Measurements from ENCODE around the gene RPA1. TPM values are rescaled to one million over a fixed set of nuclear protein-coding genes. Genes with fewer than 3 reads are reported as not detected.
A peak's percentile ranks its signal among the peaks of the same experiment; 100 is the strongest.

Gene RPA1
- total and polyA plus RNA-seq, 9 of the 15 experiments (the other 6 are each of a cell fraction or from before 2014, with no cell fraction given), result 25.2 to 125 (median 47.4) TPM

DNA sequence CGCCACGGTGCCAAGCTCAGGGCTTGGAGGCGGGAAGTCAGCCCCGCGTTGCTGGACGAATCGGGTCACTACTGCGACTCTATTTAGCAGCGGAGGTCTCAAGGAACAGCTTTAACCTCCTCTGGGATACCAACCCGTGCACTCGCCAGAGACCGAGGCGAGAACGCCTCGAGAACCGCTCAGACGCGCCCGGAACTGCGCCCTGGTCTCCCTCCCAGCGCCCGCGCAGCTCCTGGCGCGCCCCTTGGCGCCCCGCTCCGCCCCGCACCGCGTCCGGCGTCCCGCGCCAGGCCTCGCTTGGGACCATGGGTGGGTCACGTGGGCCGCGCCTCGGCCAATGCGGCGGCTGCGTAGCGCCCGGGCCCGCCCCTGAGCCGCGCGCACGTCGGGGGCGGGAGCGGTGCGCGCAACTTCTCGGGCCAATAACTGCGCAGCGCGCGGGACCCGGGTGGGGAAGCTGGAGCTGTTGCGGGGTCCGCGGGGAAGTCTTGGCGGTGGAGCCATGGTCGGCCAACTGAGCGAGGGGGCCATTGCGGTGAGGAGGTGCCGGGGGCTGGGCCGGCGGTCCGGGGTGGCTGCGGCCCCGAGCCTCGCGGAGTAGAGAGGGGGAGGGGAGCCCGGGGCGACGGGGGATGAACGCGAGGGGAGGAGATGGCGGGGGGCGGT lies at the start of gene RPA1, which contains the start of gene SMYD4 (continued):
- TF ChIP-seq, protein P1, sequence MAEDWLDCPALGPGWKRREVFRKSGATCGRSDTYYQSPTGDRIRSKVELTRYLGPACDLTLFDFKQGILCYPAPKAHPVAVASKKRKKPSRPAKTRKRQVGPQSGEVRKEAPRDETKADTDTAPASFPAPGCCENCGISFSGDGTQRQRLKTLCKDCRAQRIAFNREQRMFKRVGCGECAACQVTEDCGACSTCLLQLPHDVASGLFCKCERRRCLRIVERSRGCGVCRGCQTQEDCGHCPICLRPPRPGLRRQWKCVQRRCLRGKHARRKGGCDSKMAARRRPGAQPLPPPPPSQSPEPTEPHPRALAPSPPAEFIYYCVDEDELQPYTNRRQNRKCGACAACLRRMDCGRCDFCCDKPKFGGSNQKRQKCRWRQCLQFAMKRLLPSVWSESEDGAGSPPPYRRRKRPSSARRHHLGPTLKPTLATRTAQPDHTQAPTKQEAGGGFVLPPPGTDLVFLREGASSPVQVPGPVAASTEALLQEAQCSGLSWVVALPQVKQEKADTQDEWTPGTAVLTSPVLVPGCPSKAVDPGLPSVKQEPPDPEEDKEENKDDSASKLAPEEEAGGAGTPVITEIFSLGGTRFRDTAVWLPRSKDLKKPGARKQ (CRISPR knock-in tag; IDR thresholded peaks at IDR 0.05), result no peak
- TF ChIP-seq BRCA1 (IDR thresholded peaks at IDR 0.05) (no peak), BRCA1 (CRISPR knock-in tag; IDR thresholded peaks at IDR 0.05) (no peak), HIVEP1 (CRISPR knock-in tag; IDR thresholded peaks at IDR 0.05) (no peak), MAFG (tag; conservative IDR thresholded peaks at IDR 0.05) (no peak), ZBTB7A (IDR thresholded peaks at IDR 0.05; ENCODE audit: borderline replicate concordance, control insufficient read depth, low read depth, low read length) (peak; percentile 50; the same call in 1 of the 2 replicates), NCOA2 (IDR thresholded peaks at IDR 0.05; ENCODE audit: partially characterized antibody in 2 of 2) (no peak), RB1 (IDR thresholded peaks at IDR 0.05; ENCODE audit: low read depth) (peak; percentile 94), STAT5B (CRISPR knock-in tag; IDR thresholded peaks at IDR 0.05) (no peak), MYC (IDR thresholded peaks at IDR 0.05; ENCODE audit: low read depth, low read length) (peak; percentile 46; the same call in 1 of the 2 replicates), MYC (CRISPR knock-in tag; IDR thresholded peaks at IDR 0.05; ENCODE audit: borderline replicate concordance, low read depth) (no peak), HDAC8 (tag; IDR thresholded peaks at IDR 0.05) (no peak), NCOA4 (IDR thresholded peaks at IDR 0.05; ENCODE audit: partially characterized antibody) (no peak), CBX5 (IDR thresholded peaks at IDR 0.05; ENCODE audit: borderline replicate concordance, low read depth) (no peak), YY1 (IDR thresholded peaks at IDR 0.05; ENCODE audit: borderline replicate concordance in 1 of 3, control insufficient read depth in 1 of 3, extremely low read depth in 1 of 3, insufficient read depth in 3 of 3, insufficient read length in 1 of 3, insufficient replicate concordance in 2 of 3, low read depth in 1 of 3, low read length in 2 of 3) (peak in 2 of 3 experiments; percentile 23 to 46), ZNF584 (CRISPR knock-in tag; IDR thresholded peaks at IDR 0.05; ENCODE audit: low read depth) (no peak)
- TF ChIP-seq, protein P2, sequence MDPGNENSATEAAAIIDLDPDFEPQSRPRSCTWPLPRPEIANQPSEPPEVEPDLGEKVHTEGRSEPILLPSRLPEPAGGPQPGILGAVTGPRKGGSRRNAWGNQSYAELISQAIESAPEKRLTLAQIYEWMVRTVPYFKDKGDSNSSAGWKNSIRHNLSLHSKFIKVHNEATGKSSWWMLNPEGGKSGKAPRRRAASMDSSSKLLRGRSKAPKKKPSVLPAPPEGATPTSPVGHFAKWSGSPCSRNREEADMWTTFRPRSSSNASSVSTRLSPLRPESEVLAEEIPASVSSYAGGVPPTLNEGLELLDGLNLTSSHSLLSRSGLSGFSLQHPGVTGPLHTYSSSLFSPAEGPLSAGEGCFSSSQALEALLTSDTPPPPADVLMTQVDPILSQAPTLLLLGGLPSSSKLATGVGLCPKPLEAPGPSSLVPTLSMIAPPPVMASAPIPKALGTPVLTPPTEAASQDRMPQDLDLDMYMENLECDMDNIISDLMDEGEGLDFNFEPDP (CRISPR knock-in tag; IDR thresholded peaks at IDR 0.05), result no peak
- TF ChIP-seq, protein P3, sequence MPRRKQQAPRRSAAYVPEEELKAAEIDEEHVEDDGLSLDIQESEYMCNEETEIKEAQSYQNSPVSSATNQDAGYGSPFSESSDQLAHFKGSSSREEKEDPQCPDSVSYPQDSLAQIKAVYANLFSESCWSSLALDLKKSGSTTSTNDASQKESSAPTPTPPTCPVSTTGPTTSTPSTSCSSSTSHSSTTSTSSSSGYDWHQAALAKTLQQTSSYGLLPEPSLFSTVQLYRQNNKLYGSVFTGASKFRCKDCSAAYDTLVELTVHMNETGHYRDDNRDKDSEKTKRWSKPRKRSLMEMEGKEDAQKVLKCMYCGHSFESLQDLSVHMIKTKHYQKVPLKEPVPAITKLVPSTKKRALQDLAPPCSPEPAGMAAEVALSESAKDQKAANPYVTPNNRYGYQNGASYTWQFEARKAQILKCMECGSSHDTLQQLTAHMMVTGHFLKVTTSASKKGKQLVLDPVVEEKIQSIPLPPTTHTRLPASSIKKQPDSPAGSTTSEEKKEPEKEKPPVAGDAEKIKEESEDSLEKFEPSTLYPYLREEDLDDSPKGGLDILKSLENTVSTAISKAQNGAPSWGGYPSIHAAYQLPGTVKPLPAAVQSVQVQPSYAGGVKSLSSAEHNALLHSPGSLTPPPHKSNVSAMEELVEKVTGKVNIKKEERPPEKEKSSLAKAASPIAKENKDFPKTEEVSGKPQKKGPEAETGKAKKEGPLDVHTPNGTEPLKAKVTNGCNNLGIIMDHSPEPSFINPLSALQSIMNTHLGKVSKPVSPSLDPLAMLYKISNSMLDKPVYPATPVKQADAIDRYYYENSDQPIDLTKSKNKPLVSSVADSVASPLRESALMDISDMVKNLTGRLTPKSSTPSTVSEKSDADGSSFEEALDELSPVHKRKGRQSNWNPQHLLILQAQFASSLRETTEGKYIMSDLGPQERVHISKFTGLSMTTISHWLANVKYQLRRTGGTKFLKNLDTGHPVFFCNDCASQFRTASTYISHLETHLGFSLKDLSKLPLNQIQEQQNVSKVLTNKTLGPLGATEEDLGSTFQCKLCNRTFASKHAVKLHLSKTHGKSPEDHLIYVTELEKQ (CRISPR knock-in tag; IDR thresholded peaks at IDR 0.05), result no peak
- TF ChIP-seq, protein P4, sequence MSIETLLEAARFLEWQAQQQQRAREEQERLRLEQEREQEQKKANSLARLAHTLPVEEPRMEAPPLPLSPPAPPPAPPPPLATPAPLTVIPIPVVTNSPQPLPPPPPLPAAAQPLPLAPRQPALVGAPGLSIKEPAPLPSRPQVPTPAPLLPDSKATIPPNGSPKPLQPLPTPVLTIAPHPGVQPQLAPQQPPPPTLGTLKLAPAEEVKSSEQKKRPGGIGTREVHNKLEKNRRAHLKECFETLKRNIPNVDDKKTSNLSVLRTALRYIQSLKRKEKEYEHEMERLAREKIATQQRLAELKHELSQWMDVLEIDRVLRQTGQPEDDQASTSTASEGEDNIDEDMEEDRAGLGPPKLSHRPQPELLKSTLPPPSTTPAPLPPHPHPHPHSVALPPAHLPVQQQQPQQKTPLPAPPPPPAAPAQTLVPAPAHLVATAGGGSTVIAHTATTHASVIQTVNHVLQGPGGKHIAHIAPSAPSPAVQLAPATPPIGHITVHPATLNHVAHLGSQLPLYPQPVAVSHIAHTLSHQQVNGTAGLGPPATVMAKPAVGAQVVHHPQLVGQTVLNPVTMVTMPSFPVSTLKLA (conservative IDR thresholded peaks at IDR 0.05), result peak; percentile 23 to 50; a peak in 2 of 4 replicates
